SH-SY5Y (cell line): ENCODE data around the gene NSMCE1.

Experiments
- GATA2 ChIP-seq: IDR thresholded peaks from 2 replicates; pipeline ENCODE4 v1.6.1; 2011; ENCODE audit warnings: mild to moderate bottlenecking, low read depth, low read length
- GATA3 ChIP-seq: IDR thresholded peaks from 2 replicates; pipeline ENCODE4 v1.6.1; 2011; ENCODE audit warnings: low read depth, mild to moderate bottlenecking, low read length, moderate library complexity

DNA sequence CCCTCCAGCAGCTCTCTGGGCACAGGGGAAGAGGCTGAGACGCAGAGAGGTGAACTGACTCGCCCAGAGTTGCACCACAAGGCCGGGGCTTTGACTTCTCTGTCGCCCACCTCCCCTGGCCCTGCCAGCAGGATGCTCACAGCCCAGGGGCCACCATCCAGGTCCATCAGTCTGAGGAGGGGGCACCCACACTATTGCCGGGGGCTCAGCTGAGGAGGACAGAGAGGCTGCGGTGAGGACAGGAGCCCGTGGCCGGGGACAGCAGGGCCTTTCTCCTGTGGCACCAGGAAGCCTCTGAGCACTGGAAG is 32.7 kb downstream of the NSMCE1 start:
- TF ChIP-seq GATA3 (no peak), GATA2 (no peak)
